HG03064 (cell line): Measurements from ENCODE around the gene FRZB.

Experiments
- ATAC-seq: cut with Tn5 transposase; IDR thresholded peaks from one replicate; pipeline ENCODE4 v1.9.1; 2021; ENCODE audit warnings: low read depth; ENCODE audit not compliant: unreplicated experiment

Gene FRZB

GRCh38 chr2:182810087-182810486 is 56.4 kb downstream of the FRZB start:
- ATAC-seq = no peak

GRCh38 chr2:182807319-182807718 is 59.1 kb downstream of the FRZB start:
- ATAC-seq = no peak

- no peak for ATAC-seq
Measured at GRCh38 chr2:182804128-182804527, 62.3 kb downstream of the FRZB start.

- no peak for ATAC-seq
Measured at GRCh38 chr2:182798736-182799135, 67.7 kb downstream of the FRZB start.

- ATAC-seq = no peak
Measured at GRCh38 chr2:182792441-182792840, 74.0 kb downstream of the FRZB start.

- ATAC-seq = no peak
Measured at GRCh38 chr2:182784777-182785176, 81.7 kb downstream of the FRZB start.

GRCh38 chr2:182784058-182784706 is 82.3 kb downstream of the FRZB start:
- no peak for ATAC-seq
